B cell (primary cell): Measurements from ENCODE around the gene KHNYN. TPM values are rescaled to one million over a fixed set of nuclear protein-coding genes. Genes with fewer than 3 reads are reported as not detected.

Experiments used
- ATAC-seq: fragments of 200-7000 bp; cut with Tn5 transposase; one replicate; pipeline ENCODE4 v1.10.0; 2021; ENCODE audit warnings: low read depth, mild to moderate bottlenecking, moderate number of reproducible peaks, moderate library complexity
- CTCF ChIA-PET: fragments of 350-600 bp; sonication (Branson Sonifier 250); formaldehyde crosslinking; loops from one replicate; lab custom pipeline; 2021; ENCODE audit warnings: antibody characterized with exemption, inconsistent platforms; lab: Charles Lee
- POLR2A ChIA-PET: fragments of 350-600 bp; sonication (Branson Sonifier 250); formaldehyde crosslinking; loops from one replicate; lab custom pipeline; 2021; ENCODE audit warnings: antibody characterized with exemption; lab: Charles Lee
- DNase-seq: peaks from one replicate; pipeline ENCODE4 v3.0.0; 2013
- H2AFZ ChIP-seq: 2 replicates; pipeline ENCODE4 v1.6.1; 2012; ENCODE audit warnings: mild to moderate bottlenecking, low read depth, low read length; ENCODE audit not compliant: insufficient read depth, poor library complexity, severe bottlenecking
- H3K27ac ChIP-seq, 2 donors: 1 replicate in 1 of 2; 2 replicates in 1 of 2; pipeline ENCODE4 v1.5.1; 2012 to 2013; ENCODE audit warnings: low read length in 2 of 2, mild to moderate bottlenecking in 2 of 2, moderate library complexity in 1 of 2
- H3K27me3 ChIP-seq, 4 experiments: fragments of 200-600 bp in 1 of 4; sonication (generic) in 1 of 4; replicated peaks in 1 of 4; 1 replicate in 2 of 4; 2 replicates in 2 of 4; pipeline versions ENCODE4 v1.6.1 to v1.7.0; 2013 to 2016; ENCODE audit warnings: low read length in 3 of 4, mild to moderate bottlenecking in 2 of 4, mixed read lengths in 1 of 4, moderate library complexity in 1 of 4; ENCODE audit not compliant: insufficient read depth in 4 of 4, control insufficient read depth in 3 of 4; ENCODE audit errors: control extremely low read depth in 1 of 4
- H3K36me3 ChIP-seq, 2 experiments: replicated peaks in 1 of 2; 1 replicate in 1 of 2; 2 replicates in 1 of 2; pipeline versions ENCODE4 v1.6.1 to v1.7.1; 2013; ENCODE audit warnings: low read length in 1 of 2; ENCODE audit not compliant: insufficient read depth in 2 of 2, control insufficient read depth in 1 of 2; ENCODE audit errors: control extremely low read depth in 1 of 2, extremely low read depth in 1 of 2
- H3K4me1 ChIP-seq, 2 donors: fragments of 200-600 bp in 1 of 2; sonication (generic) in 1 of 2; 1 replicate in 1 of 2; 2 replicates in 1 of 2; pipeline versions ENCODE4 v1.5.1 to v1.6.1; 2013 to 2017; ENCODE audit warnings: low read length in 2 of 2; ENCODE audit not compliant: control insufficient read depth in 2 of 2, insufficient read depth in 2 of 2
- H3K4me2 ChIP-seq: replicated peaks from 2 replicates; pipeline ENCODE3; 2012; ENCODE audit warnings: mild to moderate bottlenecking, low read depth, low read length; ENCODE audit not compliant: poor library complexity, severe bottlenecking
- H3K4me3 ChIP-seq, 5 experiments: fragments of 200-600 bp in 1 of 5; sonication (generic) in 1 of 5; 1 replicate in 3 of 5; 2 replicates in 2 of 5; pipeline versions ENCODE4 v1.5.1 to v1.7.0; 2011 to 2016; ENCODE audit warnings: low read length in 4 of 5, mild to moderate bottlenecking in 4 of 5, low read depth in 2 of 5, control low read depth in 1 of 5, moderate library complexity in 1 of 5; ENCODE audit not compliant: insufficient read depth in 1 of 5; ENCODE audit errors: control extremely low read depth in 1 of 5, extremely low read depth in 1 of 5
- H3K79me2 ChIP-seq: fragments of 200-600 bp; sonication (generic); one replicate; pipeline ENCODE4 v1.6.0; 2016; ENCODE audit warnings: low read length; ENCODE audit not compliant: control insufficient read depth, insufficient read depth
- H3K9ac ChIP-seq: fragments of 200-600 bp; sonication (generic); 2 replicates; pipeline ENCODE4 v1.6.1; 2017; ENCODE audit warnings: mild to moderate bottlenecking, low read length, moderate library complexity
- H3K9me3 ChIP-seq, 3 donors: one replicate each; pipeline versions ENCODE4 v1.6.1 to v1.7.1; 2013; ENCODE audit warnings: low read length in 2 of 3; ENCODE audit not compliant: control insufficient read depth in 2 of 3, insufficient read depth in 1 of 3; ENCODE audit errors: control extremely low read depth in 1 of 3
- H4K20me1 ChIP-seq: 2 replicates; pipeline ENCODE4 v1.6.0; 2012; ENCODE audit warnings: mild to moderate bottlenecking, low read length; ENCODE audit not compliant: insufficient read depth, control insufficient read depth, poor library complexity, severe bottlenecking
- H3K27ac Mint-ChIP-seq: one replicate; pipeline ENCODE4 v1.8.0; 2021; ENCODE audit warnings: mixed read lengths
- H3K27me3 Mint-ChIP-seq: one replicate; pipeline ENCODE4 v1.8.0; 2021; ENCODE audit warnings: mixed read lengths
- H3K4me1 Mint-ChIP-seq: one replicate; pipeline ENCODE4 v1.8.0; 2021; ENCODE audit warnings: mixed read lengths
- H3K4me3 Mint-ChIP-seq: one replicate; pipeline ENCODE4 v1.8.0; 2021; ENCODE audit warnings: mixed read lengths
- H3K9me3 Mint-ChIP-seq: one replicate; pipeline ENCODE4 v1.8.0; 2022; ENCODE audit warnings: mixed read lengths; ENCODE audit not compliant: insufficient read depth
- CTCF ChIP-seq: fragments of 200-600 bp; IDR thresholded peaks from one replicate; pipeline ENCODE4 v1.8.0; 2022; ENCODE audit warnings: antibody characterized with exemption, mild to moderate bottlenecking
- EZH2 ChIP-seq: IDR thresholded peaks from 2 replicates; pipeline ENCODE4 v1.6.1; 2012; ENCODE audit warnings: borderline replicate concordance, low read depth, mild to moderate bottlenecking, moderate library complexity, low read length; ENCODE audit not compliant: insufficient read depth, poor library complexity, severe bottlenecking
- WGBS: methylation state at CpG from one replicate; pipeline ENCODE4 v1.1.5; 2013; ENCODE audit warnings: missing lambda C conversion rate; ENCODE audit not compliant: insufficient coverage; 5-methylcytosine and 5-hydroxymethylcytosine counted together
- intact Hi-C: fragments of 100-400 bp; cut with micrococcal nuclease; formaldehyde crosslinking; loops from one replicate; pipeline ENCODE4 v1.10.0; 2022
- polyA plus RNA-seq: library from polyadenylated mRNA; depleted of rRNA; stranded (reverse); fragments of >200 nt; gene quantifications from 2 replicates; pipeline ENCODE4 v1.2.3, GENCODE V29; 2012
- total RNA-seq, 2 donors: library from RNA; stranded (reverse); fragments of 120-200 nt in 1 of 2; gene quantifications; 1 replicate in 1 of 2; 2 replicates in 1 of 2; pipeline versions ENCODE4 v1.2.3 to v1.2.4, GENCODE V29; 2013 to 2022

Gene KHNYN
- total and polyA plus RNA-seq, 2 donors (not counting 1 experiment from before 2014, with no cell fraction given) = 74.4 to 184 TPM

- Mint-ChIP-seq H3K27ac (peak overlapping the region; percentile 69), H3K9me3 (no peaks in the 10 kb centered on the region), H3K4me1 (peaks cover 23% of the 10 kb centered on the region), H3K27me3 (no peaks in the 10 kb centered on the region), H3K4me3 (no peak overlapping the region)
- peaks cover 34% of the 10 kb centered on the region for H3K79me2 ChIP-seq
- H4K20me1 ChIP-seq = peaks cover 12% of the 10 kb centered on the region
- WGBS = 30% methylated on average over 5 of the region's 8 CpGs
- ATAC-seq (no peak), DNase-seq (no peak)
- CTCF ChIA-PET = interaction anchor here (1.3 to 17.4 kb wide), 2 partner anchors 9 to 93 kb away, joined by 5 to 650 read pairs; partner anchors contain the start of genes ADCY4 and RIPK3
- TF ChIP-seq EZH2 (no peak), CTCF (no peak)
- no peak overlapping the region for H3K9ac ChIP-seq
- intact Hi-C loops = no loop called here
- H3K4me1 ChIP-seq = peaks cover 27 to 41% of the 10 kb centered on the region in 2 donors
- H3K4me3 ChIP-seq = no peak overlapping the region
- POLR2A ChIA-PET = no interaction called here
- no peak overlapping the region for H3K4me2 ChIP-seq
- no peaks in the 10 kb centered on the region for H3K9me3 ChIP-seq
- H2AFZ ChIP-seq = no peak overlapping the region
- H3K27me3 ChIP-seq = no peaks in the 10 kb centered on the region
- H3K27ac ChIP-seq = no peak overlapping the region
- peaks cover 0 to 8% of the 10 kb centered on the region in 2 experiments for H3K36me3 ChIP-seq
These were observed 2.7 kb upstream of the KHNYN start for GRCh38 chr14:24426912-24427536.
